ENCODE measurements around the gene RMDN3.

- no peak for TF ChIP-seq CTCF (IDR thresholded peaks at IDR 0.05; ENCODE audit: borderline replicate concordance, extremely low read depth, low read length, poor library complexity, severe bottlenecking)
- TF ChIP-seq EZH2 (IDR thresholded peaks at IDR 0.05; ENCODE audit: borderline replicate concordance, low read depth, low read length, severe bottlenecking) = no peak
Measured at GRCh38 chr15:40714144-40714543, 40.9 kb downstream of the RMDN3 start.
